Epithelial cell of proximal tubule (primary cell): ENCODE measurements around the gene SERPINC1. TPM values are rescaled to one million over a fixed set of nuclear protein-coding genes. Genes with fewer than 3 reads are reported as not detected.
"Not testable (repeated sequence)": the region's sequence is repeated elsewhere in the genome, so short reads cannot be mapped to it uniquely, and the experiment has no call there.

Source experiments
- DNase-seq: peaks from one replicate; pipeline ENCODE4 v3.0.0-alpha.2; 2011; ENCODE audit warnings: low read depth
- H3K4me3 ChIP-seq: 2 replicates; pipeline ENCODE4 v1.5.1; 2011; ENCODE audit warnings: low read depth, mild to moderate bottlenecking, low read length
- total RNA-seq: library from RNA; depleted of rRNA; stranded (reverse); fragments of >200 nt; gene quantifications from 2 replicates; pipeline ENCODE4 v1.2.3, GENCODE V29; 2015
- TF ChIP-seq, protein P1 (sequence below): conservative IDR thresholded peaks from 2 replicates; pipeline ENCODE4 v1.5.1; 2012; ENCODE audit warnings: low read depth, mild to moderate bottlenecking, low read length

The SERPINC1 gene
- total RNA-seq, 1 donor from 2014 or later = not detected

- no peak for DNase-seq
- no peak overlapping the region for H3K4me3 ChIP-seq
- TF ChIP-seq, protein P1, sequence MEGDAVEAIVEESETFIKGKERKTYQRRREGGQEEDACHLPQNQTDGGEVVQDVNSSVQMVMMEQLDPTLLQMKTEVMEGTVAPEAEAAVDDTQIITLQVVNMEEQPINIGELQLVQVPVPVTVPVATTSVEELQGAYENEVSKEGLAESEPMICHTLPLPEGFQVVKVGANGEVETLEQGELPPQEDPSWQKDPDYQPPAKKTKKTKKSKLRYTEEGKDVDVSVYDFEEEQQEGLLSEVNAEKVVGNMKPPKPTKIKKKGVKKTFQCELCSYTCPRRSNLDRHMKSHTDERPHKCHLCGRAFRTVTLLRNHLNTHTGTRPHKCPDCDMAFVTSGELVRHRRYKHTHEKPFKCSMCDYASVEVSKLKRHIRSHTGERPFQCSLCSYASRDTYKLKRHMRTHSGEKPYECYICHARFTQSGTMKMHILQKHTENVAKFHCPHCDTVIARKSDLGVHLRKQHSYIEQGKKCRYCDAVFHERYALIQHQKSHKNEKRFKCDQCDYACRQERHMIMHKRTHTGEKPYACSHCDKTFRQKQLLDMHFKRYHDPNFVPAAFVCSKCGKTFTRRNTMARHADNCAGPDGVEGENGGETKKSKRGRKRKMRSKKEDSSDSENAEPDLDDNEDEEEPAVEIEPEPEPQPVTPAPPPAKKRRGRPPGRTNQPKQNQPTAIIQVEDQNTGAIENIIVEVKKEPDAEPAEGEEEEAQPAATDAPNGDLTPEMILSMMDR = no peak
These were observed 53.6 kb downstream of the SERPINC1 start for GRCh38 chr1:173863224-173864161.

DNA sequence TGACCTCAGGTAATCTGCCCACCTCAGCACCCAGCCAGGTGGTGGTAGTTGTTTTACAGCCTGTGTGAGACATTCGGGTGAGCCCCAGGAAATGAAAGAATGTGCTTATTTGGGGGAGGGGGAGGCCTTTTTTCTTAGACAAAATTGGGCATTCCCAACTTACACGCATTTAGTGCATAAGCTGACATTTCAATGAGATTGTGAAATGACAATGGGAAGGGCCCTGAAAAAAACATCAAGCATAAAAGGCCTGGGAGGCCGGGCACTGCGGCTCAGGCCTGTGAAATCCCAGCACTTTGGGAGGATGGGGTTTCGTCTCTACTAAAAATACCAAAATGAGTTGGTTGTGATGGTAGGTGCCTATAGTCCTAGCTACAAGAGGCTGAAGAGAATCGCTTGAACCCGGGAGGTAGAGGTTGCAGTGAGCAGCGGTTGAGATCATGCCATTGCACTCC, 54.3 kb downstream of the SERPINC1 start:
- DNase-seq = no peak
- no peak overlapping the region for H3K4me3 ChIP-seq
- TF ChIP-seq, protein P1 = no peak

GRCh38 chr1:173862146-173862768, 54.9 kb downstream of the SERPINC1 start:
- DNase-seq, H3K4me3 ChIP-seq: not testable (repeated sequence)

- no peak overlapping the region for H3K4me3 ChIP-seq
- TF ChIP-seq, protein P1 = no peak
- no peak for DNase-seq
These were observed 55.4 kb downstream of the SERPINC1 start for GRCh38 chr1:173861731-173862145.

GRCh38 chr1:173860065-173860464, 57.1 kb downstream of the SERPINC1 start:
- no peak for DNase-seq
- TF ChIP-seq, protein P1 = no peak
- H3K4me3 ChIP-seq = no peak overlapping the region

DNA sequence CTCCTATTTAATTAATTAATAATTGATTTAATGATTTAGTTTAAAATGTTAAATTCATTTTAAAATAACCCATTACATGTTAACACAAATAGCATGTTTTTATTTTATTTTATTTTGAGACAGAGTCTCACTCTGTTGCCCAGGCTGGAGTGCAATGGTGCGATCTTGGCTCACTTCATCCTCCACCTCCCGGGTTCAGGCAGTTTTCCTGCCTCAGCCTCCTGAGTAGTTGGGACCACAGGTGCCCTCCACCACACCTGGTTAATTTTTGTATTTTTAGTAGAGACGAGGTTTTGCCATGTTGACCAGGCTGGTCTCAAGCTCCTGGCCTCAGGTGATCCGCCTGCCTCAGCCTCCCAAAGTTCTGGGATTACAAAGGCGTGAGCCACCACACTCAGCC, 57.6 kb downstream of the SERPINC1 start:
- not testable (repeated sequence) for H3K4me3 ChIP-seq, DNase-seq

GRCh38 chr1:173857363-173857917, 59.7 kb downstream of the SERPINC1 start:
- no peak overlapping the region for H3K4me3 ChIP-seq
- TF ChIP-seq, protein P1 = no peak
- no peak for DNase-seq
